GM12878 (cell line): Measurements from ENCODE around the gene MMD. TPM values are rescaled to one million over a fixed set of nuclear protein-coding genes. Genes with fewer than 3 reads are reported as not detected.
A peak's percentile ranks its signal among the peaks of the same experiment; 100 is the strongest.
"Not testable (repeated sequence)": the region's sequence is repeated elsewhere in the genome, so short reads cannot be mapped to it uniquely, and the experiment has no call there.

ENCODE experiments used
- ATAC-seq: fragments of 200-7000 bp; cut with Tn5 transposase; 3 replicates; pipeline ENCODE4 v1.9.1; 2020; ENCODE audit warnings: mild to moderate bottlenecking, moderate library complexity
- BruUV-seq: library from RNA; stranded (reverse); fragments of 400-500 nt; replicated peaks from 2 replicates; lab custom pipeline; 2021; lab: Mats Ljungman, UMichigan
- CTCF ChIA-PET: fragments of 300-600 bp; sonication (Branson Sonifier 250); formaldehyde crosslinking; extraction: SDS; loops from one replicate; lab custom pipeline; 2021; ENCODE audit warnings: inconsistent platforms; lab: Yijun Ruan, JAX
- POLR2A ChIA-PET: fragments of 350-600 bp; formaldehyde crosslinking; extraction: SDS; loops from one replicate; lab custom pipeline; 2021; ENCODE audit warnings: inconsistent platforms; lab: Charles Lee
- RAD21 ChIA-PET: fragments of 300-600 bp; sonication (Branson Sonifier 250); formaldehyde crosslinking; loops from one replicate; lab custom pipeline; 2023; ENCODE audit warnings: antibody characterized with exemption; ENCODE audit not compliant: unreplicated experiment; lab: Charles Lee
- SMC1A ChIA-PET: fragments of 300-600 bp; sonication (Branson Sonifier 250); formaldehyde crosslinking; loops from one replicate; lab custom pipeline; 2023; ENCODE audit not compliant: unreplicated experiment, uncharacterized antibody; lab: Charles Lee
- DNase-seq: peaks from one replicate; pipeline ENCODE4 v3.0.0-alpha.2; 2011; ENCODE audit warnings: low read depth, low spot score
- FAIRE-seq: peaks from 3 replicates; lab custom pipeline; 2011; peaks lifted over from hg19 to GRCh38; lab: Jason Lieb, UNC
- H2AFZ ChIP-seq: 2 replicates; pipeline ENCODE4 v1.6.0; 2011; ENCODE audit warnings: low read depth, low read length, control low read depth; ENCODE audit not compliant: control insufficient read depth
- H3K27ac ChIP-seq: 2 replicates; pipeline ENCODE4 v1.5.1; 2011; ENCODE audit warnings: control low read depth; ENCODE audit not compliant: control insufficient read depth, insufficient read depth
- H3K27me3 ChIP-seq, 2 experiments: replicated peaks in 1 of 2; 2 replicates each; pipeline versions ENCODE4 v1.6.0 to v1.6.1; 2011; ENCODE audit warnings: low read length in 1 of 2; ENCODE audit not compliant: control insufficient read depth in 2 of 2, insufficient read depth in 2 of 2
- H3K36me3 ChIP-seq, 2 experiments: 2 replicates each; pipeline ENCODE4 v1.5.1; 2011; ENCODE audit warnings: low read length in 1 of 2; ENCODE audit not compliant: control insufficient read depth in 2 of 2, insufficient read depth in 2 of 2
- H3K4me1 ChIP-seq: 2 replicates; pipeline ENCODE4 v1.6.1; 2011; ENCODE audit warnings: mild to moderate bottlenecking, low read length, moderate library complexity, mixed read lengths; ENCODE audit not compliant: control insufficient read depth, insufficient read depth
- H3K4me2 ChIP-seq: 2 replicates; pipeline ENCODE4 v1.6.0; 2011; ENCODE audit warnings: control low read depth; ENCODE audit not compliant: control insufficient read depth, insufficient read depth
- H3K4me3 ChIP-seq: fragments of 200-600 bp; sonication (generic); 2 replicates; pipeline ENCODE4 v1.5.1; 2016
- H3K79me2 ChIP-seq: 2 replicates; pipeline ENCODE4 v1.6.0; 2011; ENCODE audit warnings: low read length; ENCODE audit not compliant: control insufficient read depth, insufficient read depth
- H3K9ac ChIP-seq: 2 replicates; pipeline ENCODE4 v1.8.0; 2011; ENCODE audit warnings: low read length, control low read depth, mixed read lengths; ENCODE audit not compliant: control insufficient read depth, insufficient read depth
- H3K9me3 ChIP-seq: replicated peaks from 3 replicates; pipeline ENCODE4 v1.5.1; 2011; ENCODE audit warnings: mild to moderate bottlenecking, low read length; ENCODE audit not compliant: control insufficient read depth, insufficient read depth
- H4K20me1 ChIP-seq: 2 replicates; pipeline ENCODE4 v1.6.0; 2011; ENCODE audit not compliant: control insufficient read depth, insufficient read depth
- CHD2 ChIP-seq: IDR thresholded peaks from 2 replicates; pipeline ENCODE4 v1.6.1; 2011; ENCODE audit warnings: low read depth, low read length, improper control_type of control experiment, borderline replicate concordance
- EED ChIP-seq: sonication (generic); IDR thresholded peaks from 2 replicates; pipeline ENCODE4 v1.6.1; 2016; ENCODE audit warnings: antibody characterized with exemption, low read depth
- ETV6 ChIP-seq, 2 experiments: fragments of 450-650 bp in 1 of 2; IDR thresholded peaks in 1 of 2; conservative IDR thresholded peaks in 1 of 2; 2 replicates each; pipeline ENCODE4 v1.6.1; 2014; ENCODE audit warnings: antibody characterized with exemption in 1 of 2, borderline replicate concordance in 1 of 2, low read depth in 1 of 2, mild to moderate bottlenecking in 1 of 2, moderate library complexity in 1 of 2
- MEF2B ChIP-seq: fragments of 450-650 bp; IDR thresholded peaks from 2 replicates; pipeline ENCODE4 v1.6.1; 2018; ENCODE audit warnings: mild to moderate bottlenecking, moderate library complexity; ENCODE audit not compliant: partially characterized antibody, poor library complexity, severe bottlenecking
- PRDM15 ChIP-seq: fragments of 450-650 bp; formaldehyde crosslinking; IDR thresholded peaks from 2 replicates; pipeline ENCODE4 v1.4.0; 2020; ENCODE audit warnings: mild to moderate bottlenecking, moderate library complexity
- ZBTB4 ChIP-seq: fragments of 450-650 bp; formaldehyde crosslinking; IDR thresholded peaks from 2 replicates; pipeline ENCODE4 v1.4.0; 2022; ENCODE audit warnings: mild to moderate bottlenecking, moderate library complexity
- WGBS: methylation state at CpG from one replicate; pipeline ENCODE4 v1.1.6; 2016; ENCODE audit warnings: low lambda C conversion rate; ENCODE audit not compliant: insufficient replicate concordance, insufficient coverage; ENCODE audit errors: missing lambda C conversion rate; 5-methylcytosine and 5-hydroxymethylcytosine counted together
- in situ Hi-C: fragments of 300-500 bp; cut with MboI; formaldehyde crosslinking; loops from 9 replicates; pipeline ENCODE4 v1.14.3; 2018; ENCODE audit warnings: mixed read lengths
- intact Hi-C: fragments of 100-400 bp; cut with micrococcal nuclease; formaldehyde crosslinking; loops from one replicate; pipeline ENCODE4 v1.14.2; 2022; ENCODE audit not compliant: unreplicated experiment
- polyA plus RNA-seq, 11 experiments: library from polyadenylated mRNA; depleted of rRNA in 4 of 11; unstranded in 6 of 11; stranded (reverse) in 5 of 11; fragments of >200 nt; fragmentation: Nextera tagmentation in 4 of 11; fragmentation: Illumina TruSeq in 1 of 11; extraction: Ambion mirVana in 4 of 11; extraction: Trizol in 1 of 11; gene quantifications; 1 replicate in 1 of 11; 2 replicates in 10 of 11; pipeline versions ENCODE4 v1.2.1 to v1.2.3, GENCODE V29; 2011 to 2016; ENCODE audit warnings: inconsistent platforms in 2 of 11, missing spikeins in 2 of 11, low read depth in 1 of 11
- total RNA-seq, 4 experiments: library from RNA; depleted of rRNA in 3 of 4; stranded (reverse); fragments of >200 nt in 3 of 4; fragmentation: Illumina TruSeq in 1 of 4; extraction: Trizol in 1 of 4; gene quantifications; 2 replicates each; pipeline versions ENCODE4 v1.2.1 to v1.2.3, GENCODE V29; 2013 to 2021

Gene MMD
- total and polyA plus RNA-seq, 10 of the 15 experiments (the other 5 are each of a cell fraction or from before 2014, with no cell fraction given): 8.0 to 46.7 (median 22.3) TPM

- peak; percentile 88 for TF ChIP-seq PRDM15 (CRISPR knock-in tag)
- TF ChIP-seq MEF2B: peak; percentile 18
- peak; percentile 93 for TF ChIP-seq ZBTB4 (CRISPR knock-in tag)
- no peak for TF ChIP-seq EED
- TF ChIP-seq CHD2: no peak
- no peak for TF ChIP-seq ETV6 (conservative IDR thresholded peaks at IDR 0.05 in 1 of 2, IDR thresholded peaks at IDR 0.05 in 1 of 2; ENCODE audit: borderline replicate concordance in 1 of 2, low read depth in 1 of 2)
These were observed 10.9 kb upstream of the MMD start (continued) for GRCh38 chr17:55432358-55433028.

GRCh38 chr17:55431914-55432313, 10.3 kb upstream of the MMD start:
- FAIRE-seq, in situ Hi-C loops, H3K27me3 ChIP-seq, intact Hi-C loops, H3K9ac ChIP-seq, H3K79me2 ChIP-seq, ATAC-seq, H4K20me1 ChIP-seq, H2AFZ ChIP-seq, BruUV-seq, DNase-seq, H3K36me3 ChIP-seq, H3K4me2 ChIP-seq, H3K4me3 ChIP-seq, H3K9me3 ChIP-seq: not testable (repeated sequence)
- Histone ChIP-seq H3K27ac (peak overlapping the region; percentile 29; the same call in 1 of the 2 replicates), H3K4me1 (peaks cover 37% of the 10 kb centered on the region)
- ChIA-PET RAD21 (interaction anchor here (0.7 to 6.4 kb wide), 3 partner anchors 11 to 43 kb away, joined by 3 to 99 read pairs (median 3); partner anchors contain the start of gene MMD), CTCF (interaction anchor here (1.0 to 1.4 kb wide), 4 partner anchors 14 to 75 kb away, joined by 3 to 4 read pairs (median 3); no protein-coding TSS in a partner anchor), SMC1A (interaction anchor here (0.9 to 17.7 kb wide), 9 partner anchors 9 to 82 kb away, joined by 3 to 359 read pairs (median 4); partner anchors contain the start of gene MMD), POLR2A (interaction anchor here (1.2 to 6.6 kb wide), 3 partner anchors 11 to 80 kb away, joined by 3 to 106 read pairs (median 5); partner anchors contain the start of gene MMD)
- no CpG with 5 or more reads among the region's 1 CpG for WGBS
